Head of caudate nucleus (tissue), 42 donors: ENCODE results near the gene PKP2.

ENCODE experiments used
- DNase-seq, 42 donors: peaks; one replicate each; pipeline versions ENCODE4 v3.0.0 to v3.0.0-alpha.2; 2020 to 2021; ENCODE audit warnings: mixed read lengths in 7 of 42
- intact Hi-C: fragments of 100-400 bp; cut with DNase I; formaldehyde crosslinking; loops from one replicate; pipeline ENCODE4 v1.15.0; 2022

PKP2 gene

GRCh38 chr12:32896432-32897280 lies at the start of gene PKP2:
Gene PKP2, minus strand, starts transcription at chr12:32896777. Its CDS starts 46 bp downstream, at chr12:32896731.
- DNase-seq: peak in 16 of 42 donors; percentile 3 to 49 (median 20)
- intact Hi-C loops: no loop called here

- DNase-seq: no peak
- intact Hi-C loops: loop anchor here (10.0 kb wide), 1 partner anchor 1081 kb away; the partner anchor contains the start of gene ALG10
Measured at GRCh38 chr12:32944195-32944594, 47.6 kb upstream of the PKP2 start.

GRCh38 chr12:32939801-32940200 lies 43.2 kb upstream of the PKP2 start:
- DNase-seq: no peak
- intact Hi-C loops: loop anchor here (10.0 kb wide), 1 partner anchor 1085 kb away; the partner anchor contains the start of gene ALG10

GRCh38 chr12:32926963-32927362 lies 30.4 kb upstream of the PKP2 start:
- intact Hi-C loops: no loop called here
- peak in 24 of 42 donors; percentile 2 to 68 (median 31) for DNase-seq

- intact Hi-C loops: no loop called here
Measured at GRCh38 chr12:32926356-32926755, 29.8 kb upstream of the PKP2 start.

GRCh38 chr12:32922546-32923297 lies 26.1 kb upstream of the PKP2 start:
- intact Hi-C loops: no loop called here
- no peak for DNase-seq

More at GRCh38 chr12:32926356-32926755, 29.8 kb upstream of the PKP2 start:
- DNase-seq: no peak

- intact Hi-C loops: no loop called here
- peak in 8 of 42 donors; percentile 11 to 51 (median 25) for DNase-seq
Measured at GRCh38 chr12:32921397-32921796, 24.8 kb upstream of the PKP2 start.

- DNase-seq: no peak
- intact Hi-C loops: no loop called here
Measured at GRCh38 chr12:32920506-32921085, 24.0 kb upstream of the PKP2 start.

GRCh38 chr12:32918890-32919801 lies 22.6 kb upstream of the PKP2 start:
- intact Hi-C loops: loop anchor here (5.0 kb wide), 1 partner anchor 162 kb away; the partner anchor contains the start of gene YARS2
- DNase-seq: peak in 26 of 42 donors; percentile 10 to 70 (median 35)

- DNase-seq: no peak
Measured at GRCh38 chr12:32917094-32917611, 20.6 kb upstream of the PKP2 start.

GRCh38 chr12:32907898-32908476 lies 11.4 kb upstream of the PKP2 start:
- intact Hi-C loops: no loop called here

More at GRCh38 chr12:32917094-32917611, 20.6 kb upstream of the PKP2 start:
- intact Hi-C loops: loop anchor here (5.0 kb wide), 1 partner anchor 160 kb away; the partner anchor contains the start of gene YARS2

GRCh38 chr12:32907166-32907565 lies 10.6 kb upstream of the PKP2 start:
- intact Hi-C loops: no loop called here
- DNase-seq: no peak

More at GRCh38 chr12:32907898-32908476, 11.4 kb upstream of the PKP2 start:
- DNase-seq: no peak

- no peak for DNase-seq
- intact Hi-C loops: no loop called here
Measured at GRCh38 chr12:32906399-32907165, 10.0 kb upstream of the PKP2 start.

- intact Hi-C loops: no loop called here
- DNase-seq: no peak
Measured at GRCh38 chr12:32903763-32904162, 7.2 kb upstream of the PKP2 start.

GRCh38 chr12:32903318-32903717 lies 6.7 kb upstream of the PKP2 start:
- DNase-seq: no peak

GRCh38 chr12:32902287-32902997 lies 5.9 kb upstream of the PKP2 start:
- DNase-seq: no peak
- intact Hi-C loops: no loop called here

More at GRCh38 chr12:32903318-32903717, 6.7 kb upstream of the PKP2 start:
- intact Hi-C loops: no loop called here
